Tibial nerve (tissue), 4 donors: ENCODE results near the gene JMJD1C.

Source experiments
- EP300 ChIP-seq, 2 donors: sonication (generic); formaldehyde crosslinking; IDR thresholded peaks; one replicate each; pipeline ENCODE4 v1.6.1; 2017; ENCODE audit warnings: antibody characterized with exemption in 2 of 2, mild to moderate bottlenecking in 1 of 2
- POLR2A ChIP-seq, 2 donors: fragments of 450-650 bp; IDR thresholded peaks; one replicate each; pipeline ENCODE4 v1.6.1; 2017; ENCODE audit warnings: antibody characterized with exemption in 2 of 2, mild to moderate bottlenecking in 2 of 2, moderate library complexity in 2 of 2
- TF ChIP-seq, protein P1 (sequence below), 5 experiments: fragments of 200-600 bp in 3 of 5; fragments of 450-650 bp in 2 of 5; sonication (generic) in 3 of 5; IDR thresholded peaks; one replicate each; pipeline ENCODE4 v1.5.1; 2016 to 2019; ENCODE audit warnings: antibody characterized with exemption in 5 of 5, mild to moderate bottlenecking in 3 of 5, moderate library complexity in 2 of 5

DNA sequence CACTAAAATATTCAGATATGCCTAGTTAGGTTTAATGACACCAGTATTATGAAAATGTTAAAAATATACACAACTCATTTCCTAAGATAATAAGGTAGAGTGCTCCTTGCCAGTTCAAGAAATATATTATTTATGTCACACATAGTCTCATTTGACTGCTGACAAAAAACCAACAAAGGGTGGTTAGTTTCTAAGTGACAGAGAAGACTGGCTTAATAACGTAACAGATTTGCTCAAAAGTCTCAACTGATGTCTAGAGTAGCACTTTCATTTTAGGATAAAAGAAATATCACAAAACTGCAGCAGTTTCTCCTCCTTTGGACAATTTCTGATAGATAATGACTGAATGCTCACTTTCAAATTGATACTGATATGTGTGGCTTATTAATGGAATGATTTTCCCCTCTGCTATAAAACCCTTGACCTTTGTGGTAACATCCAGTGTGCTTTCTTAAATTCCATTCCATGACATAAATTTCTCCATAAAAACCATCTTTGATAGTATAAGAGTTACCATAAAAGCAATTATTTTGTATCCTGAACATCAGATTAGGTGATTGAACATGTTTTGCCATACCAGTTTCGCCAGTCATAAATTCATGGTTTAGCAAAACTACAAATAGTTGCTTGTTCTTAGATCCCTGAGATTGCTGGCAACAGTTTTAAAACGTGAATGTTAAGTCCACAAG, 238.4 kb downstream of the JMJD1C start:
- no peak for TF ChIP-seq POLR2A (IDR thresholded peaks at IDR 0.05)
- TF ChIP-seq, protein P1, sequence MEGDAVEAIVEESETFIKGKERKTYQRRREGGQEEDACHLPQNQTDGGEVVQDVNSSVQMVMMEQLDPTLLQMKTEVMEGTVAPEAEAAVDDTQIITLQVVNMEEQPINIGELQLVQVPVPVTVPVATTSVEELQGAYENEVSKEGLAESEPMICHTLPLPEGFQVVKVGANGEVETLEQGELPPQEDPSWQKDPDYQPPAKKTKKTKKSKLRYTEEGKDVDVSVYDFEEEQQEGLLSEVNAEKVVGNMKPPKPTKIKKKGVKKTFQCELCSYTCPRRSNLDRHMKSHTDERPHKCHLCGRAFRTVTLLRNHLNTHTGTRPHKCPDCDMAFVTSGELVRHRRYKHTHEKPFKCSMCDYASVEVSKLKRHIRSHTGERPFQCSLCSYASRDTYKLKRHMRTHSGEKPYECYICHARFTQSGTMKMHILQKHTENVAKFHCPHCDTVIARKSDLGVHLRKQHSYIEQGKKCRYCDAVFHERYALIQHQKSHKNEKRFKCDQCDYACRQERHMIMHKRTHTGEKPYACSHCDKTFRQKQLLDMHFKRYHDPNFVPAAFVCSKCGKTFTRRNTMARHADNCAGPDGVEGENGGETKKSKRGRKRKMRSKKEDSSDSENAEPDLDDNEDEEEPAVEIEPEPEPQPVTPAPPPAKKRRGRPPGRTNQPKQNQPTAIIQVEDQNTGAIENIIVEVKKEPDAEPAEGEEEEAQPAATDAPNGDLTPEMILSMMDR (IDR thresholded peaks at IDR 0.05): no peak
- no peak for TF ChIP-seq EP300 (IDR thresholded peaks at IDR 0.05)
